Lower lobe of right lung (tissue), 2 donors: Measurements from ENCODE around the gene PCK2. TPM values are rescaled to one million over a fixed set of nuclear protein-coding genes. Genes with fewer than 3 reads are reported as not detected.

Source experiments
- ATAC-seq, 2 donors: fragments of 200-7000 bp; cut with Tn5 transposase; one replicate each; pipeline ENCODE4 v1.9.1; 2020 to 2022; ENCODE audit warnings: mild to moderate bottlenecking in 2 of 2, moderate library complexity in 2 of 2
- DNase-seq: peaks from one replicate; pipeline ENCODE4 v3.0.0-alpha.2; 2020
- H3K27ac ChIP-seq: fragments of 200-600 bp; one replicate; pipeline ENCODE4 v1.8.0; 2022
- H3K27me3 ChIP-seq: fragments of 200-600 bp; one replicate; pipeline ENCODE4 v1.8.0; 2022; ENCODE audit warnings: low read depth
- H3K36me3 ChIP-seq: fragments of 200-600 bp; one replicate; pipeline ENCODE4 v1.8.0; 2022; ENCODE audit warnings: mild to moderate bottlenecking
- H3K4me1 ChIP-seq: fragments of 200-600 bp; one replicate; pipeline ENCODE4 v1.8.0; 2022
- H3K4me3 ChIP-seq: fragments of 200-600 bp; one replicate; pipeline ENCODE4 v1.8.0; 2022; ENCODE audit warnings: mild to moderate bottlenecking
- H3K9me3 ChIP-seq: fragments of 200-600 bp; one replicate; pipeline ENCODE4 v1.8.0; 2022
- CTCF ChIP-seq: fragments of 200-600 bp; IDR thresholded peaks from one replicate; pipeline ENCODE4 v1.8.0; 2022; ENCODE audit warnings: antibody characterized with exemption, mild to moderate bottlenecking
- intact Hi-C: fragments of 100-400 bp; cut with DNase I; formaldehyde crosslinking; loops from one replicate; pipeline ENCODE4 v1.11.0; 2022
- total RNA-seq: library from RNA; stranded (reverse); fragmentation: NEBNext Ultra II Directional; extraction: Animal tissue kit (Norgen Biotek cat#: 25700); gene quantifications from one replicate; pipeline ENCODE4 v1.2.1, GENCODE V29; 2021
- donor health status: DM: no; HTN: yes; CAD: no; lungs with severe emphysema.

PCK2 gene
- total RNA-seq, 1 donor from 2014 or later, result 42.8 TPM

- TF ChIP-seq CTCF, result no peak
- H3K36me3 ChIP-seq, result peaks cover 37% of the 10 kb centered on the region
- H3K4me1 ChIP-seq, result peaks cover 31% of the 10 kb centered on the region
- H3K27ac ChIP-seq, result no peak overlapping the region
- H3K4me3 ChIP-seq, result no peak overlapping the region
- H3K27me3 ChIP-seq, result no peaks in the 10 kb centered on the region
- DNase-seq, result no peak
- intact Hi-C loops, result no loop called here
- ATAC-seq, result no peak
- no peaks in the 10 kb centered on the region for H3K9me3 ChIP-seq
Observed at GRCh38 chr14:24096545-24097181, 2.6 kb downstream of the PCK2 start.

- TF ChIP-seq CTCF, result no peak
Observed at GRCh38 chr14:24098229-24098926, 4.3 kb downstream of the PCK2 start.

GRCh38 chr14:24098927-24099813 lies 5.1 kb downstream of the PCK2 start:
- Histone ChIP-seq H3K27ac (no peak overlapping the region), H3K36me3 (peaks cover 54% of the 10 kb centered on the region), H3K9me3 (no peaks in the 10 kb centered on the region), H3K27me3 (no peaks in the 10 kb centered on the region), H3K4me1 (peaks cover 13% of the 10 kb centered on the region), H3K4me3 (no peak overlapping the region)
- TF ChIP-seq CTCF, result no peak
- DNase-seq, result no peak
- intact Hi-C loops, result no loop called here
- no peak for ATAC-seq

More at GRCh38 chr14:24098229-24098926, 4.3 kb downstream of the PCK2 start:
- Histone ChIP-seq H3K4me1 (peaks cover 17% of the 10 kb centered on the region), H3K27me3 (no peaks in the 10 kb centered on the region), H3K27ac (no peak overlapping the region), H3K4me3 (no peak overlapping the region), H3K36me3 (peaks cover 49% of the 10 kb centered on the region), H3K9me3 (no peaks in the 10 kb centered on the region)
- no peak for ATAC-seq
- intact Hi-C loops, result no loop called here
- DNase-seq, result no peak

- intact Hi-C loops, result no loop called here
- no peak for ATAC-seq
- no peak for TF ChIP-seq CTCF
Observed at GRCh38 chr14:24100197-24100981, 6.3 kb downstream of the PCK2 start.

GRCh38 chr14:24100982-24101494 lies 6.9 kb downstream of the PCK2 start:
- H3K4me3 ChIP-seq, result no peak overlapping the region
- H3K36me3 ChIP-seq, result peaks cover 54% of the 10 kb centered on the region
- TF ChIP-seq CTCF, result no peak
- no peak for DNase-seq
- H3K27me3 ChIP-seq, result no peaks in the 10 kb centered on the region
- intact Hi-C loops, result no loop called here
- no peak overlapping the region for H3K27ac ChIP-seq
- no peaks in the 10 kb centered on the region for H3K9me3 ChIP-seq
- ATAC-seq, result no peak
- no peaks in the 10 kb centered on the region for H3K4me1 ChIP-seq

More at GRCh38 chr14:24100197-24100981, 6.3 kb downstream of the PCK2 start:
- Histone ChIP-seq H3K27me3 (no peaks in the 10 kb centered on the region), H3K9me3 (no peaks in the 10 kb centered on the region), H3K27ac (no peak overlapping the region), H3K36me3 (peaks cover 54% of the 10 kb centered on the region), H3K4me3 (no peak overlapping the region), H3K4me1 (peaks cover 6% of the 10 kb centered on the region)
- DNase-seq, result no peak
